GM18873 (cell line): ENCODE measurements around the gene RAB44.
"Not testable (repeated sequence)": the region's sequence is repeated elsewhere in the genome, so short reads cannot be mapped to it uniquely, and the experiment has no call there.

Experiments
- ATAC-seq: cut with Tn5 transposase; IDR thresholded peaks from one replicate; pipeline ENCODE4 v1.9.1; 2021; ENCODE audit warnings: mild to moderate bottlenecking, moderate library complexity, moderate number of reproducible peaks; ENCODE audit not compliant: unreplicated experiment, low FRiP score

The RAB44 gene

GRCh38 chr6:36703081-36703606 is 5.5 kb downstream of the RAB44 start:
- no peak for ATAC-seq

DNA sequence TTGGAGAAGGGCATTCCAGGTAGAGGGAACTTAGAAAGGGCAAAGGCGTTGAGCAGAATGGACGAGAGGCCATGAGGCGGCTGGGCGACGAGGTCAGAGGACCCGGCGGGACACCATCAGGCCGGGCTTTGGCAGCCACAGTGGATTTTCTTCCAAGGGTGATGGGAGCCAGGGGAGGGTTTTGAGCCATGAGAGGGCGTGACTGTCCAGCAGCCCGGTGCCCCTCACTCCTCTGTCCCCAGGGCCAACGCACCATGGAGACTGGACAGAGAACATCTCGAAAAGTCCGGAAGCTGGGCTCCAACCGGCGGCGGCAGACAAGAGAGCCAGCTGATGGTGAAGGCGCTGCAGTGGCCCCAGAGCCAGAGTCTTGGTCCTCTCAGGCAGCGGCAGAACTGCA is 6.4 kb downstream of the RAB44 start:
- ATAC-seq: no peak

- ATAC-seq: not testable (repeated sequence)
These were observed 7.4 kb downstream of the RAB44 start for GRCh38 chr6:36704961-36705577.

DNA sequence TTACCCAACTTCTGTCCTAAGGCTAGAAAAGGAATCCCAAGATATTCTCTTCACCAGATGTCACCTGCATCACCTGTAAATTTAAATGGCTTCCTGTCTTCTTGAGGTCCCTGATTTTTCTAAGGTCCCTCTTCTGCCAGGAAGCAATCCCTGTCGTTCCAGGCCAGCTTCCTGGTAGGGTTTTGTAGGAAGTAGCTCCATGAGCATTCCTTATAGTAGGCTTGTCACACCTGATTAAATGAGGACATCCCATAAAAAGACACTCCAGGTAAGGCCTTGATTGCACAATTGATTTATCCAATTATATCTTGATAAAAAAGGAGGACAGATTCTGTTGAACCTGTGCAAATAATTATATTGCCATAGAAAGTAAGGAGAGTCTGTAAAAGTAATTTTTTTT is 8.7 kb downstream of the RAB44 start:
- ATAC-seq: no peak

DNA sequence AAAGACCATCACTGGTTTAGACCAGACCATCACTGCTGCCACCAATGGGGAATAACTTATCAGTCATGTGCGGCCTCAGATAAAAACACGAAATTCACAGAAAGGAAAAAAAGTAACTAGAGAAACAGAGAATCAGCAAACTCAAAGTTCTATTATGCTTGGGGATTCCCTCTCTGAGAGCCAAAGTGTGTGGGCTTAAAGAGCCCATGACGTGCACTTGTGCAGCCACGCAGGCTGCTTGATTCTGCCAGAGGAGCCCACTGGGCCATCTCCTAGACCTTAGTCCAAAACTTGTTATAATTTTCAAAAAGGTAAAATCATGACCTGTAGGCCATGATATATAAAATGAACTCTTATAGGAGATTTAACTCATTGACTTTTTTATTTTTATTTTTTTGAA is 15.2 kb downstream of the RAB44 start:
- no peak for ATAC-seq

- ATAC-seq: no peak
These were observed 16.2 kb downstream of the RAB44 start for GRCh38 chr6:36713846-36714245.

- no peak for ATAC-seq
These were observed 16.9 kb downstream of the RAB44 start for GRCh38 chr6:36714511-36714910.

DNA sequence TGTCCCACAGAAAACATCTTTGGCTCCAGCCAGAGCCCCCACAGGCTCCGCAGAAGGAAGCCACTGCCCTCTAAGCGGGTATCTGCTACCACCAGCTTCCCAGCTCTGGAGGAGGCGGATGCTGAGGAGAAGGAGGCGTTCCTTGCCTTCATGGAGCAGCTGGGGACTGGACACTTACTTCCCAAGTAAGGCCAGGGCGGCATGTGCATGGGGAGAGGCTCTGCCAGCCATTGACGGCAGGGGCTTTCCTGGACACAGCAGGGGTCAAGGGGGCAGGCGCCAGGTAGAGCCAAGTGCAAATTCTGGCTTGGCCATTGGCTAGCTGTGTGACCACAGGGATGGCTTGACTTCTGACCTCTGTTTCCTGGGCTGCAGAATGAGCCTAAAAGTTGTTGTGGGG is 17.8 kb downstream of the RAB44 start:
- ATAC-seq: no peak

DNA sequence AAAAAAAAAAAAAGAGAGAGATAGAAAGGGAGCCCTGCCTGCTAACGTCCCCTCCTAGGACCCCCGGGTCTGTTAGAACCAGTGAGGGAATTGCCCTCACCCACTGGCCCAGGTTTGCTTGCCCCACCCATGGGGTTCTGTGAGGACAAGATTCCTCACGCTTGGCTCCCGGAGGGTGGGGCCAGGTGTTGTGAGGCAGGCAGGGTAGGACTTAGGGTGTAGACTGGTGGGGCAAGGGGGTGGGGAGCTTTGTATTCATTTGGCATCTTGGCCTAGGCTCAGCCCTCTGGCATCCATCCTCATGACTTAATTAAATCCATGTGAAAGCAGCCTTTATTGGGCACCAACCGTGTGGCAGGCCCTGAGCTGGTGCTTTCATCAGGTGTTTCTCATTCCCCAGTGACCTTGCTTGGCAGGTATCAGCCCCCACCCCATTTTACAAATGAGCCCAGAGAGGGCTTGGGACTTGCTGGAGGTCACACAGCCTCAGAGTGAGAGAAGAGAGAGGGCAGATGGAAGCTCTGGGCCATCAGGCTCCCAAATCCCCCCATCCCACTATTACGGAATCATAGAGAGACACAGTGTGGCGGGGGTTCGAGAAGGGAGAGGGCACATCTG is 19.0 kb downstream of the RAB44 start:
- ATAC-seq: no peak

DNA sequence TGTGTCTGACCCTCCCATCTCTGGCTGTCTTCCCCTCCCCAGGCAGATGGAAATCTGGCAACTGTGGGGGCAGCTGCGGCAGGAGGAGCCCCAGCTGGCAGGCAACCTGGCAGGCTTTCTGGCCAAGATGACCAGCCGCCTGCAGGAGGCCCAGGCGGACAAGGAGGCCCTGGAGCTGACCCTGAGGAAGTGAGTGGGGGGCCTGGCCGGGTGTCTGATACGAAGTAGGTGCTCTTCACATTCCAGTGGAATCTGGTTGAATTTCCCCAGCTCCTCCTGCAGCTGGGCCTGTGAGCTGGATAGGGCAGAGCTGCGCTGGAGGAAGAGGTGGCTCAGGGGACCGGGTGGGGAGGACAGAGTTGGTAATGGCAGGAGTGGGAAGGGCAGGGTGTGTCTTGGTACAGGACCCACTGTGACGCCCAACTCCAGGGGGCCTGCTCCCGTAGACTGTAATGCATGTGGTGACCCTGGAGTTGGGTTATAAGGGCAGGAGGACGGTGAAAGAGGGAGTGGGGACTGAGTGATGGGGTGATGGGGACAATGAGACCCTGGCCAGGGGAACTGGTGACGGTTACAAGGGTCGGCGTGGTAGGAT is 19.7 kb downstream of the RAB44 start:
- no peak for ATAC-seq

DNA sequence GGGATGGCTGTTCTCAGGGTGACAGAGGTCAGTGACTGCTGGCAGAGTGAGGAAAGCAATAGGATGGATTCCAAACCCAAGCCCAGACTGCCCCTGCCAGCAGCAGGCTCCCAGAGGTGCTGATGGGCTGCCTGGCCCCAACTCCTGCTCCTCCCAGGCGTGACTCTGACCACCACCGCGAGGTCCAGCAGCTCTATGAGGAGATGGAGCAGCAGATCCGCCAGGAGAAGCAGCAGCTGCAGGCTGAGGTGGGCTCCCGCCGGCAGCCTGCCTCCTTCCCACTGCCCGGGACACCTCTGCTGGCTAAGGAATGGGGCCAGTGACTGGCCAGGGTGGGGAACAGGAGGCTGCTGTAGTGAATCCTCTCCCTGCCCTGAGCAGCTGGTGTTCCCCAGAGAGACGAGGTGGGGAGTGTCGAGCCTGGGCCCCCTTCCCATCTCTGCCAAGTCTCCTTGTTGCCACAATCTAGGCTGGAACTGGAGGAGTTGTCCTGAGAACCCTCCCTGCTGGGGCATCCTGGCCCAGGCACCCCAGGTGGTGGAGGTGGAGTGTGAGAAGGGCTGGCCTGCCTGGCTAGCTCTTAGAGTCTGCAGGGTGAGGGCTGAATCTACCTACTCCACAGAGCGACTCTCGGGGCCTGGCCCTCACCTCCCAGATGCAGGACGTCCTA is 20.4 kb downstream of the RAB44 start:
- no peak for ATAC-seq

- ATAC-seq: no peak
These were observed 20.9 kb downstream of the RAB44 start for GRCh38 chr6:36718560-36718959.

GRCh38 chr6:36719126-36719525 is 21.5 kb downstream of the RAB44 start:
- ATAC-seq: no peak

GRCh38 chr6:36720251-36721141 is 22.9 kb downstream of the RAB44 start:
- no peak for ATAC-seq

- no peak for ATAC-seq
These were observed 23.9 kb downstream of the RAB44 start for GRCh38 chr6:36721369-36722140.

DNA sequence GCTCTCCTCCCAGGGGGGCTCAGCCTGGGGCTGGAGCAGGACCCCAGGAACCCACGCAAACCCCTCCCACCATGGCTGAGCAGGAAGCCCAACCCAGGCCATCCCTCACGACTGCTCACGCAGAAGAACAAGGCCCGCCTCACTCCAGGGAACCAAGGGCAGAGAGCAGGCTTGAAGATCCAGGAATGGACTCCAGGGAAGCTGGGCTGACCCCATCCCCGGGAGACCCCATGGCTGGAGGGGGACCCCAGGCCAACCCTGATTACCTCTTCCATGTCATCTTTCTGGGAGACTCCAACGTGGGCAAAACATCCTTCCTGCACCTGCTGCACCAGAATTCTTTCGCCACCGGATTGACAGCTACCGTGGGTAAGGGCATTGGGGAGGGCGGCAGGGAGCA is 24.7 kb downstream of the RAB44 start:
- no peak for ATAC-seq

DNA sequence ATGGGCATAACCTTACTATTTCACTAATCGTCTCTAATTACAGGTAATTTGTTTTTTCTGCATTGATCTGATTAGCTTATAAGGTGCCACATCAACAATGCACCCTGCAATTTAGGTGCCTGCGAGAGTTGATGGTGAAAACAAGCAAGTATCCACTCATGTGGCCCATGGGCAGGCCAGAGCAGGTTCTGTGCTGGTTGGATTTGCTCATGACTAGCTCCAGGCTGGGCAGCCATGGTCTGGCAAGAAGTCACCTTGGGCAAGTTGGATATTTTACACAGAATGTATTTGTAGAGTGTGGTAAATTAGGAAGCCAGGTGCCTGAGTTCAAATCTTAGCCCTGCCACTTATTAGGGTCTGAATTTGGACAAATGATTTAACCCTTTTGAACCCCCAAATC is 25.3 kb downstream of the RAB44 start:
- no peak for ATAC-seq

- ATAC-seq: not testable (repeated sequence)
These were observed 26.4 kb downstream of the RAB44 start for GRCh38 chr6:36723992-36724391.

DNA sequence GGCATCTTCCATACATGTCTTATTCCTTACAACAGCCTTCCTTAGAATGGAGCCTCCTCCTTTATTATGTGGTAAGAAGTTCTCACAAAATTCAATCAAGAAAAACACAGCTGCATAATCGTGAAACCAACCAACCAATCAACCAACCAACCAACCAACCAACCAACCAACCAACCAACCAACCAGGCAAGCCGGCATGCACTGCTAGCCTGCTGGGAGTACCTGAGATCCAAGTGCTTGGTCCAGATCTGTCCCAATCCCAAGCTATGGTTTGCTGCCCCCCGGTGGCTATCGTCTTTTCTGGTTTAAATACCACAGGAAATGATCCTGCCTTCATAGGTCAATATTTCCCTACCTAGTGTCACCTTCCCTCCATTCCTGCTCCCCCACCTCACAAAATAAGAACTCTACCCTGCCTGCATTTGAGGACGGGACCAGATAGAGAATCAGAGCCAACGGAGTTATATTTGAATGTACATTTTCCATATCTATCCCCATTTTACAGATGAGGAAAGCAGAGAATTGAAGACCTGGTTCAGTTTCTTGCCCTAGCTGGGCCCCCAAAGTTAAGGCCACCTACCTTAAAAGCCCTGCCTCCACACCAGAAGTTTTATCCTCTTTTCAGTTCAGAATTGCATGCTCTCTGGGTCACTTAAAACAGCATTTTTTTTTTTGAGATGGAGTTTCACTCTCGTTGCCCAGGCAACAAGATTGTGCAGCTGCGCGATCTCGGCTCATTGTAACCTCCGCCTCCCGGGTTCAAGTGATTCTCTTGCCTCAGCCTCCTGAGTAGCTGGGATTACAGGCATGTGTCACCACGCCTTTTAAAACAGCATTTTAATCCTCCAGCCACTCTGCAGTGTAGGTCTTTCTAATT is 27.1 kb downstream of the RAB44 start:
- no peak for ATAC-seq
